Measurements from ENCODE around the gene AKAP7. TPM values are rescaled to one million over a fixed set of nuclear protein-coding genes. Genes with fewer than 3 reads are reported as not detected.

Gene AKAP7
- total RNA-seq, 1 donor from 2014 or later, result 3.4 TPM

DNA sequence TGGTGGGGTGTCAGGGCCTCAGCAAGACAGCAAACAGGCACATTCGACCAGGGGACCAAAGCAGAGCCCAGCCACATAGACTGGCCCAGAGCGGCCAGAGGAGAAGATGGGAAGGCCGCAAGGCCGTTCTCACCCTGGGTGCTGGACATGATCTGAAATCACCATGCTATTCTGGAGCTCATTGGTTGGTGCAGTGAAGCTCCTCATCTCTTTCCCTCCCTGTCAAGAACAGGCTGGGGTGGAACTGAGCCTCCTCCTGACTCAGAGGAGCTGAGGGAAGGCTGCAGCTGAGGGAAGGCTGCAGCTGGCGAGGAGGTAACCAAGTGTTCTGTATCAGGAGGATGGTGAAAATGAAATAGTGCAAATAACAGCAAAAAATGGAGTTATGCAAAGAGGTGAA is 80.0 kb downstream of the AKAP7 start:
- no peaks in the 10 kb centered on the region for H3K27me3 Mint-ChIP-seq (ENCODE audit: low read depth)
- DNase-seq (ENCODE audit: low spot score), result no peak
- H3K9me3 Mint-ChIP-seq, result no peaks in the 10 kb centered on the region
- H3K4me3 Mint-ChIP-seq (ENCODE audit: low read depth), result no peak overlapping the region
- H3K4me1 Mint-ChIP-seq (ENCODE audit: low read depth), result peaks cover 9% of the 10 kb centered on the region
- H3K36me3 Mint-ChIP-seq (ENCODE audit: low read depth), result peaks cover 4% of the 10 kb centered on the region
- intact Hi-C loops (cut with micrococcal nuclease), result no loop called here
- H3K27ac Mint-ChIP-seq, result no peak overlapping the region

DNA sequence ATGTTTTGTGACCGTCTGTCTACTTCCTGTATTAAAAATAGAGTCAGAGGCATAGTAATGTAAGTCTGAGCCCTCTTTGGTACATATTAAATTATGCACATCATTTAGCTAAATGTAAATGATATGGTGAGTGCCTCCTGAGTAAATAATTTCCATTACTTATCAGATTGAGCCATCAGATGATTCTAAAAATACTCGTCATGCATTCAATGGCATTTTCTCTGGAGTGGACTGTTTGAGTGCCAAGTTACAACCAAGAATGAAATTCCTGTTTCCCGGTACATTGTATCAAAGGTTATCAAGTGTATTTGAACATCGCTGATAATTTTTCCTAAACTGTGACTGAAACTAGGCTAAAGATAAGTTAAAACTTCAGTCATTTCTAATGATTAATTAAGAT is 81.0 kb downstream of the AKAP7 start:
- Mint-ChIP-seq H3K9me3 (no peaks in the 10 kb centered on the region), H3K4me1 (ENCODE audit: low read depth) (peaks cover 9% of the 10 kb centered on the region), H3K4me3 (ENCODE audit: low read depth) (no peak overlapping the region), H3K27ac (no peak overlapping the region), H3K27me3 (ENCODE audit: low read depth) (no peaks in the 10 kb centered on the region), H3K36me3 (ENCODE audit: low read depth) (peaks cover 6% of the 10 kb centered on the region)
- no peak for DNase-seq (ENCODE audit: low spot score)
- intact Hi-C loops (cut with micrococcal nuclease), result no loop called here

DNA sequence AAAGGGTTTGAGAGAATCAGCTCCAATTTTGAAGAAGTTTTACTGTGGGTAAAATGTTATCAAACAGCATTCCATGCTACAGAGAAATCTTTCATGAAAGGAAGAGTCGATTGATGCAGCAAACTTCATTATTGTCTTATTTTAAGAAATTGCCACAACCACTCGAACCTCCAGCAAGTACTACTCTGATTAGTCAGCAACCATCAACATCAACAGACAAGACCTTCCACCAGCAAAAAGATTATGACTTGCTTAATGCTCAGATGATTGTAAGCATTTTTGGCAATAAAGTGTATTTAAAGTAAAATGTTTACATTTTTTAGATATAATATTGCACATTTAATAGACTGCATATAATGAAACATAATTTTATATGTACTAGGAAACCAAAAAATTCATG is 87.5 kb downstream of the AKAP7 start:
- Mint-ChIP-seq H3K4me1 (ENCODE audit: low read depth) (peaks cover 4% of the 10 kb centered on the region), H3K36me3 (ENCODE audit: low read depth) (peaks cover 13% of the 10 kb centered on the region), H3K4me3 (ENCODE audit: low read depth) (no peak overlapping the region), H3K27me3 (ENCODE audit: low read depth) (no peaks in the 10 kb centered on the region), H3K27ac (no peak overlapping the region), H3K9me3 (no peaks in the 10 kb centered on the region)
- no peak for DNase-seq (ENCODE audit: low spot score)
- intact Hi-C loops (cut with micrococcal nuclease), result no loop called here

DNA sequence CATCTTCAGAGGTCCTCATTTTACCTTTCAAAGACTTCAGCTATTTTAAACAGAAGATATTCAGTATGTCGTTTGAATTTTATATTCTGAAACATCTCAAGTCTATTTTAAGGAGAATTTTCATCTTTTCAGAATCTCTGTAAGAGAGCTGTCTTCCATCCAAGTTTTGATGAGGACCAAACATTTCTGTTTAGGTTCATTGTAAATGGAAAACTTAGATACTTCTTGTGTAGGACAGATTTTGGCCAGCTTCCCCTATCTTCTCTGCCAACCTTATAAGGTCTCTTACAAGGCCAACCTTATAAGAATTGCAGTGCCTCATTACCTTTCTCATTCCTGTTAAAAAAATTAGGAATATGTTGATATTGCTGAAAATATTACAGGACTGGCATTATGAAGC is 88.1 kb downstream of the AKAP7 start:
- Mint-ChIP-seq H3K27me3 (ENCODE audit: low read depth) (no peaks in the 10 kb centered on the region), H3K36me3 (ENCODE audit: low read depth) (peaks cover 13% of the 10 kb centered on the region), H3K4me3 (ENCODE audit: low read depth) (no peak overlapping the region), H3K9me3 (no peaks in the 10 kb centered on the region), H3K4me1 (ENCODE audit: low read depth) (peaks cover 4% of the 10 kb centered on the region), H3K27ac (no peak overlapping the region)
- no peak for DNase-seq (ENCODE audit: low spot score)
- intact Hi-C loops (cut with micrococcal nuclease), result no loop called here

DNA sequence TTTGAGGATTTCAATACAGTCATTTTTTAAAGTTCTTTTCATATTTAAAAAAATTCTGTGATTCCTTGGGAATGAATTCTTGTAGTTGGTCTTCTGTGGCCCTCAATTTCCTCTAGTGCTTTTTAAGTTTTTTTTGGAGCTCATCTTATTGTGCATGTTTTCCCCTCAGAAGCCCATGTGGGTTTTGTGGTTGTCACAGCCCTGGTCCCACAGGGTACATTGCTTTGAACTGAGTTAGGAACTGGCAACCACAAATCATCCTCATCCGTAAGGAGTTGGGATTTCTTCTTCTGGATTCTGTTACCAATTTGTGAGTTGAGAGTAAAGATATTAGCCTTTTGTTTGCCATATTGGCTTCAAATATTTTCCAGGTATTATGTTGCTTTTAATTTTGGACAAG is 89.9 kb downstream of the AKAP7 start:
- Mint-ChIP-seq H3K27ac (no peak overlapping the region), H3K4me3 (ENCODE audit: low read depth) (no peak overlapping the region), H3K27me3 (ENCODE audit: low read depth) (no peaks in the 10 kb centered on the region), H3K36me3 (ENCODE audit: low read depth) (peaks cover 19% of the 10 kb centered on the region), H3K4me1 (ENCODE audit: low read depth) (peaks cover 4% of the 10 kb centered on the region), H3K9me3 (no peaks in the 10 kb centered on the region)
- intact Hi-C loops (cut with micrococcal nuclease), result no loop called here
- DNase-seq (ENCODE audit: low spot score), result no peak

DNA sequence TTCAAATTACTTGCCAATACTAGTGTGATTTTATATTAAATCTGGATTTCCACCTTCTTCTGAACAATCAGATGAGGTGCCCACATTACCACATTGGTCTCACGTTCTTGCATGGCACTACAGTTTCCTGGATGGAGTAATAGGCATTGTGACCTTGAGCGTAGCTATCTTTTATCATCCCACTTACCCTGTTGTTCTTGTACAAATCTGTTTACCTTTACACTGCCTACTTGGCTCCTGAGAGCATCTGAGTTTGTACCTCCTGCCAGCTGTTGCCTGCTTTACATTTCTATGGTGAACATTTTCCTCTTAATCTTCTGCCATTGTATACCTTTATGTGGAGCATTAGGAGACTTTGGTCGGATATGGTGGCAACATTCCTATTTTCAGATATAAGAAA is 90.7 kb downstream of the AKAP7 start:
- no peak for DNase-seq (ENCODE audit: low spot score)
- H3K27me3 Mint-ChIP-seq (ENCODE audit: low read depth), result no peaks in the 10 kb centered on the region
- intact Hi-C loops (cut with micrococcal nuclease), result no loop called here
- peaks cover 16% of the 10 kb centered on the region for H3K36me3 Mint-ChIP-seq (ENCODE audit: low read depth)
- no peak overlapping the region for H3K27ac Mint-ChIP-seq
- no peak overlapping the region for H3K4me3 Mint-ChIP-seq (ENCODE audit: low read depth)
- peaks cover 4% of the 10 kb centered on the region for H3K4me1 Mint-ChIP-seq (ENCODE audit: low read depth)
- H3K9me3 Mint-ChIP-seq, result no peaks in the 10 kb centered on the region

DNA sequence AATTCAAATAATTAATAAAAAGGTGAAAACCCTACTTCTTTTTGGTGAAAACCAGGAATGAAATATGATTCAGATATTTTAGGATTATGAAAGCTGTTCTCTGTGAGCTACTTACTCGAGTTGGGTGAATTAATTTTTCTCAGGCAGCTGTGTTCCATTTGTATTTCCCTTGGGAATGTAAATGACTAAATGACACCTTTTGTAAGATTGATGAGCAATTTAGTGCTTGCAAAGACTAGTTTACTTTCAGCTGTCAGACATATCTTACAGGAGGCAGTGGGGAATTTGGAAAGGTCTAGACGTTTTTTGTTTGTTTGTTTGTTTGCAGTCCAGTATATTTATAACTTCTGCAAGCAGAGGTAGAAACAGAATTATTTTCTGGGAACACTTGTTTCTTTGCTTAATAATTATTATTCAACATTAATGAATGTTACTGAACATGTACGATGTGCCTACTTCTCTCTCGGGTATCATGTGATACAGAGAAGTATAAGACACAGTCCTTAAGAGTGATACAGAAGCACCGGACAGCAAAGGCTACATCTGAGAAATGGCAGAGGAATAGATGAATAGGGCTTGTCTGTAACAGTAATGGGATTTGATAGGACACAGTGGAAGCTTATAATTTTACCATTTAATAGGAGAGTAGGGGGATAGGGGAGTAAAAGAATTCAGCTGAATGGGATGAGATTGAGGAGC is 91.3 kb downstream of the AKAP7 start:
- H3K27me3 Mint-ChIP-seq (ENCODE audit: low read depth), result no peaks in the 10 kb centered on the region
- no peak for DNase-seq (ENCODE audit: low spot score)
- no peaks in the 10 kb centered on the region for H3K9me3 Mint-ChIP-seq
- intact Hi-C loops (cut with micrococcal nuclease), result no loop called here
- H3K4me1 Mint-ChIP-seq (ENCODE audit: low read depth), result peaks cover 4% of the 10 kb centered on the region
- H3K27ac Mint-ChIP-seq, result no peak overlapping the region
- peaks cover 14% of the 10 kb centered on the region for H3K36me3 Mint-ChIP-seq (ENCODE audit: low read depth)
- no peak overlapping the region for H3K4me3 Mint-ChIP-seq (ENCODE audit: low read depth)

DNA sequence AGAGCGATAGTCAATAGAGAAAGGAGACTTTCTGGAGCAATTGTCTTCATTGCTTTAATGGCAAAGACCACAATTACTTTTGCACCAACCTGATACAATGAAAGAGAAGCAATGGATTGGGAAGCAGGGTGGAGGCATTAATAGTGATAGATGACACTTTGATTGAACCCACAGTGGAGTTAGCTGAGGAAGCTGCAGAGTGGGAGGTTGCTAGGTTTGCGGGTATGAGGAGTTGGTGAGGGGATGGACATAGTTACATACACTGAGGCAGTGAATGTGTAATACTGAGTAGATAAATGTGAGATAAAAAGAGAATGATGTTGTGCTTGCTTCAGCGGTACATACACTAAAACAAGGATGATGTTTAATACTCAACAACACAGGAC is 91.9 kb downstream of the AKAP7 start:
- Mint-ChIP-seq H3K4me3 (ENCODE audit: low read depth) (no peak overlapping the region), H3K9me3 (no peaks in the 10 kb centered on the region), H3K27me3 (ENCODE audit: low read depth) (no peaks in the 10 kb centered on the region), H3K27ac (no peak overlapping the region), H3K36me3 (ENCODE audit: low read depth) (peaks cover 10% of the 10 kb centered on the region), H3K4me1 (ENCODE audit: low read depth) (peaks cover 2% of the 10 kb centered on the region)
- no peak for DNase-seq (ENCODE audit: low spot score)
- intact Hi-C loops (cut with micrococcal nuclease), result no loop called here

DNA sequence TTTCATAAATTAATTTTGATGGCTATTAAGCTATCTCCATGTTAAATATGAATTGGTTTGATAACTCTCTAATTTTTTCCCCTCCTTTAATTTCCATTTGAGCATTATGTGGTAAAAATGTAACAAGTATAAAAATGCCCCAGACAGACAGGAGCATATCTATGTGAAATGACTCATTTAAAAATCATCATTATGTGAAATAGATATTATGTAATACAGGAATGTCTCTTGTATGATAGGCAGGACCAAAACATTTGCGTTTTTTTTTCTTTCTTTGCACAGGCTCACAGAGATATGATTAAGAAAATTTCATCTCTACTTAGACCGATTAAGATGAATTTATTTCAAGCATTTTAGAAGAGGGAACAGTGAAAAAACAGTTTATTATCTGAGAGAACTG is 95.8 kb downstream of the AKAP7 start:
- H3K27ac Mint-ChIP-seq, result no peak overlapping the region
- peaks cover 9% of the 10 kb centered on the region for H3K36me3 Mint-ChIP-seq (ENCODE audit: low read depth)
- no peaks in the 10 kb centered on the region for H3K27me3 Mint-ChIP-seq (ENCODE audit: low read depth)
- intact Hi-C loops (cut with micrococcal nuclease), result no loop called here
- no peaks in the 10 kb centered on the region for H3K9me3 Mint-ChIP-seq
- no peaks in the 10 kb centered on the region for H3K4me1 Mint-ChIP-seq (ENCODE audit: low read depth)
- no peak for DNase-seq (ENCODE audit: low spot score)
- H3K4me3 Mint-ChIP-seq (ENCODE audit: low read depth), result no peak overlapping the region

DNA sequence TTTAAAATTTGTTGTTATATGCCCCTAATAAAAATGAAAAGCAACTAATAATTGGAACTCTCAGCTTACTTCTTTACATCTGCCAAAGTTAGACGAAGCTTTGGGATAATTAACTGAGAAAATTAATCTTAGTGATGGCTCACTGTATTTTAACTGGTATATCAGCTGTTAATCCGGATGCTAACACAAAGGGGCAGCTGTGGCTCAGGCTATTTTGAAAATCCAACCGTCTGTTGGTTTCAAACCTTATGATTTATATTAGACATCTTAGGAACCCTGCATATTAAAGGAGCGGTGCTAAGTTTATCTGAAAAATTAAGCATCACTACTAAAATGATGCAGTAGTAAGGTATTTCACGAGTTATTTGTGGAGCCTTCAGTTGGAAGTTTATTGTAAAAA is 96.6 kb downstream of the AKAP7 start:
- H3K9me3 Mint-ChIP-seq, result no peaks in the 10 kb centered on the region
- H3K4me3 Mint-ChIP-seq (ENCODE audit: low read depth), result no peak overlapping the region
- no peak for DNase-seq (ENCODE audit: low spot score)
- H3K27me3 Mint-ChIP-seq (ENCODE audit: low read depth), result no peaks in the 10 kb centered on the region
- H3K36me3 Mint-ChIP-seq (ENCODE audit: low read depth), result peaks cover 9% of the 10 kb centered on the region
- no peaks in the 10 kb centered on the region for H3K4me1 Mint-ChIP-seq (ENCODE audit: low read depth)
- no peak overlapping the region for H3K27ac Mint-ChIP-seq
- intact Hi-C loops (cut with micrococcal nuclease), result no loop called here

DNA sequence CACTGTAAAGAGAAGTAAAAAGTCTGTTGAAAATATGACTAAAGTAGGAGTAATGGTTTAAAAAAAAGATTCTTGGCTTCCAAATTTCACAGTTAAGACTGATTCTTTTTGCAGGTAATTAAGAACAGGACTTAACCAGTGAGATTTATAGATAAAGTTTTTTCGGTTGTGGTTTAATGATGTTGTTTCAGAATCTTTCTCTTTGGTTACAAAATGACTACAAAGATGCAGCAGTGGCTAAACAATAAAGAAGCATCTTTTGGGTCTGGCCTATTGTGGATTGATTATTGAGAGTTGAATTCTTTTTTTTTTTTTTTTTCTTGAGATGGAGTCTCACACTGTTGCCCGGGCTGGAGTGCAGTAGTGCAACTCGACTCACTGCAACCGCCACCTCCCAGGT is 109.7 kb downstream of the AKAP7 start:
- intact Hi-C loops (cut with micrococcal nuclease), result loop anchor here (5.0 kb wide), 1 partner anchor 48 kb away; no protein-coding TSS in a partner anchor
- Mint-ChIP-seq H3K27me3 (ENCODE audit: low read depth) (no peaks in the 10 kb centered on the region), H3K4me1 (ENCODE audit: low read depth) (peaks cover 21% of the 10 kb centered on the region), H3K27ac (no peak overlapping the region), H3K9me3 (peaks cover 27% of the 10 kb centered on the region), H3K36me3 (ENCODE audit: low read depth) (peaks cover 41% of the 10 kb centered on the region), H3K4me3 (ENCODE audit: low read depth) (no peak overlapping the region)
- DNase-seq (ENCODE audit: low spot score), result no peak

DNA sequence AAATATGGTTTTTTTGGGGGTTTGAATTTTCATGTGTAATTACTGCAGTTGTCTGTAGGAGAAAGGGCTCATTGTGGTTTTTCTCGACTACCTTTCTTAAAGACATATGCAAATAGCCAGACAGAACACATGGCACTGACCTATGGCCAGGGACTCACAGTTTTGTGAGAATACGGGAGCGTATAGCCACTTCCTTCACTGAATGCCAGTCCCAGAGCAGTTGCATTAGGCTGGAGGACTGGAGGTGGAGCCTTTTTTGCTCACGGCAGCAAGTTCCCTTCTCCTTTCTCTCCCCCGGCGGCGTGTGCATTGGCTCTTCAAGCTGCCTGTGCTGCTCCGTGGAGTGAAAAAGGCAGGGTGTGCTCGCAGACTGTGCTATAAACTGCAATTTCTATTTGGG is 114.9 kb downstream of the AKAP7 start:
- Mint-ChIP-seq H3K36me3 (ENCODE audit: low read depth) (peaks cover 11% of the 10 kb centered on the region), H3K27ac (no peak overlapping the region), H3K27me3 (ENCODE audit: low read depth) (no peaks in the 10 kb centered on the region), H3K4me3 (ENCODE audit: low read depth) (no peak overlapping the region), H3K9me3 (peaks cover 7% of the 10 kb centered on the region), H3K4me1 (ENCODE audit: low read depth) (peaks cover 23% of the 10 kb centered on the region)
- intact Hi-C loops (cut with micrococcal nuclease), result no loop called here
- DNase-seq (ENCODE audit: low spot score), result no peak

DNA sequence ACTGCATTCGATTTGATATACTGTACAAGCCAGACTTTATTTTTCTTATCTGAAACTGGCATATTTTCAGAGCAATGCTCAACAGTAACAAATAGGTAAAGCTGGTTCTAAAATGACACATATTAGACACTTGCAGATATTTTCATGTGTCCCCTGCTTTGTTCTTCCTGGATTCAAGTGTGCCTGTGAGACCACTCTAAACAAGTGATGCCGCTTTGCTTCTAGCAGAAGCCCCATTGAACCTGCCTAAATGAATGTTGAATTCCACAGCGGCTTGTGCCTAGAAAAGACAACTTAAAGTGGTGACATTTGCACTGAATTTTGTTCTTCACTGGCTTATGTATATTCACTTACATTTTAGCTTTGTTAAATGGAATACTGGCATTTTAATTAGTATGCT is 115.7 kb downstream of the AKAP7 start:
- H3K4me3 Mint-ChIP-seq (ENCODE audit: low read depth), result no peak overlapping the region
- no peak for DNase-seq (ENCODE audit: low spot score)
- no peak overlapping the region for H3K27ac Mint-ChIP-seq
- H3K9me3 Mint-ChIP-seq, result peaks cover 2% of the 10 kb centered on the region
- H3K36me3 Mint-ChIP-seq (ENCODE audit: low read depth), result peaks cover 8% of the 10 kb centered on the region
- intact Hi-C loops (cut with micrococcal nuclease), result no loop called here
- no peaks in the 10 kb centered on the region for H3K27me3 Mint-ChIP-seq (ENCODE audit: low read depth)
- peaks cover 21% of the 10 kb centered on the region for H3K4me1 Mint-ChIP-seq (ENCODE audit: low read depth)

All from activated T-helper 2 cell treated with anti-CD3 and anti-CD28 coated beads, Interferon-gamma antibody, Interleukin-2, Interleukin-4, amounts not matched to agents 10 μg/mL and 5 μg/mL and 100 μg/mL, durations not matched to agents 14 hours and 24 hours and 36 hours (primary cell).